Astrocyte (in vitro differentiated cells and primary cell): ENCODE data around the gene KRT75.

ENCODE experiments used
- CTCF ChIP-seq: IDR thresholded peaks from 2 replicates; pipeline ENCODE4 v1.5.1; 2011; ENCODE audit warnings: low read depth, mild to moderate bottlenecking, inconsistent platforms, low read length, moderate library complexity; ENCODE audit not compliant: insufficient read depth
- EZH2 ChIP-seq: IDR thresholded peaks from 2 replicates; pipeline ENCODE4 v1.6.1; 2012; ENCODE audit warnings: mild to moderate bottlenecking, low read length, inconsistent platforms; ENCODE audit not compliant: insufficient read depth

- TF ChIP-seq CTCF: no peak
- TF ChIP-seq EZH2: no peak
Observed at GRCh38 chr12:52423661-52424500, 10.3 kb downstream of the KRT75 start.
